Smooth muscle cell (in vitro differentiated cells): ENCODE data around the gene DNAJB5. TPM values are rescaled to one million over a fixed set of nuclear protein-coding genes. Genes with fewer than 3 reads are reported as not detected.
A peak's percentile ranks its signal among the peaks of the same experiment; 100 is the strongest.
"Not testable (repeated sequence)": the region's sequence is repeated elsewhere in the genome, so short reads cannot be mapped to it uniquely, and the experiment has no call there.

Experiments used
- DNase-seq: peaks from one replicate; lab custom pipeline; 2025; ENCODE audit not compliant: unreplicated experiment; lab: John Stamatoyannopoulos, UW
- H2AFZ ChIP-seq: fragments of 200-600 bp; sonication (generic); 2 replicates; pipeline ENCODE4 v1.6.0; 2016; ENCODE audit warnings: antibody characterized with exemption, low read depth, mild to moderate bottlenecking
- H3F3A ChIP-seq: fragments of 200-600 bp; sonication (generic); 2 replicates; pipeline ENCODE4 v1.6.0; 2017; ENCODE audit warnings: antibody characterized with exemption, low read depth
- H3K27ac ChIP-seq: fragments of 200-600 bp; sonication (generic); 2 replicates; pipeline ENCODE4 v1.5.1; 2016; ENCODE audit warnings: low read depth, mild to moderate bottlenecking
- H3K27me3 ChIP-seq: fragments of 200-600 bp; sonication (generic); 2 replicates; pipeline ENCODE4 v1.6.1; 2016; ENCODE audit warnings: low read depth, mild to moderate bottlenecking
- H3K36me3 ChIP-seq: fragments of 200-600 bp; sonication (generic); 2 replicates; pipeline ENCODE4 v1.5.1; 2016; ENCODE audit warnings: low read depth
- H3K4me1 ChIP-seq: fragments of 200-600 bp; sonication (generic); 2 replicates; pipeline ENCODE4 v1.5.1; 2016; ENCODE audit warnings: low read depth
- H3K4me2 ChIP-seq: fragments of 200-600 bp; sonication (generic); 2 replicates; pipeline ENCODE4 v1.6.0; 2016; ENCODE audit warnings: mild to moderate bottlenecking
- H3K4me3 ChIP-seq: fragments of 200-600 bp; sonication (generic); 2 replicates; pipeline ENCODE4 v1.5.1; 2016; ENCODE audit warnings: mild to moderate bottlenecking
- H3K79me2 ChIP-seq: fragments of 200-600 bp; sonication (generic); 2 replicates; pipeline ENCODE4 v1.6.0; 2016; ENCODE audit warnings: low read depth, mild to moderate bottlenecking
- H3K9ac ChIP-seq: fragments of 200-600 bp; sonication (generic); 2 replicates; pipeline ENCODE4 v1.6.0; 2016; ENCODE audit warnings: low read depth
- H3K9me3 ChIP-seq: fragments of 200-600 bp; sonication (generic); replicated peaks from 2 replicates; pipeline ENCODE4 v1.5.1; 2016; ENCODE audit warnings: low read depth
- H4K20me1 ChIP-seq: fragments of 200-600 bp; sonication (generic); 2 replicates; pipeline ENCODE4 v1.6.0; 2016; ENCODE audit warnings: low read depth
- CTCF ChIP-seq: fragments of 200-600 bp; sonication (generic); IDR thresholded peaks from 2 replicates; pipeline ENCODE4 v1.5.1; 2017; ENCODE audit warnings: borderline replicate concordance, mild to moderate bottlenecking, antibody characterized with exemption; ENCODE audit not compliant: insufficient read depth, poor library complexity, severe bottlenecking
- WGBS: methylation state at CpG from one replicate; pipeline ENCODE4 v1.1.7; 2016; ENCODE audit warnings: low lambda C conversion rate; 5-methylcytosine and 5-hydroxymethylcytosine counted together
- polyA plus RNA-seq: library from polyadenylated mRNA; unstranded; fragments of >200 nt; fragmentation: Nextera tagmentation; extraction: Ambion mirVana; gene quantifications from 2 replicates; pipeline ENCODE4 v1.2.1, GENCODE V29; 2016
- total RNA-seq: library from RNA; depleted of rRNA; stranded (reverse); fragments of >200 nt; gene quantifications from 2 replicates; pipeline ENCODE4 v1.2.3, GENCODE V29; 2014

The DNAJB5 gene
- total RNA-seq, result 26.8 and 29.6 TPM in 2 replicates
- polyA plus RNA-seq, result 28.4 and 30.5 TPM in 2 replicates

GRCh38 chr9:34989003-34989945 is at the start of gene DNAJB5:
Gene DNAJB5 (plus strand): TSS chr9:34989745. CDS start chr9:34990631, 886 bp downstream.
- no peaks in the 10 kb centered on the region for H3K27me3 ChIP-seq
- H3K9me3 ChIP-seq, result no peaks in the 10 kb centered on the region

GRCh38 chr9:34939989-34940388 is 49.6 kb upstream of the DNAJB5 start:
- not testable (repeated sequence) for H3K27ac ChIP-seq, H3K27me3 ChIP-seq, H4K20me1 ChIP-seq, DNase-seq, H3K9me3 ChIP-seq, H3K9ac ChIP-seq, H3K36me3 ChIP-seq, H3K79me2 ChIP-seq, H3K4me3 ChIP-seq, H3F3A ChIP-seq, H3K4me1 ChIP-seq
- H2AFZ ChIP-seq, result peak overlapping the region; percentile 62
- H3K4me2 ChIP-seq, result peak overlapping the region; percentile 22

More at GRCh38 chr9:34989003-34989945, at the start of gene DNAJB5:
- TF ChIP-seq CTCF, result no peak
- DNase-seq, result peak; percentile 92
- Histone ChIP-seq H2AFZ (no peak within 1 kb of the TSS), H3K36me3 (no peaks in the 10 kb centered on the region), H3K9ac (peak within 1 kb of the TSS; percentile 98), H3K27ac (peak within 1 kb of the TSS; percentile 100), H3K4me3 (peak within 1 kb of the TSS; percentile 67), H3F3A (peaks cover 30% of the 10 kb centered on the region), H3K4me2 (peak within 1 kb of the TSS; percentile 87), H3K4me1 (peaks cover 38% of the 10 kb centered on the region), H4K20me1 (peaks cover 5% of the 10 kb centered on the region), H3K79me2 (no peaks in the 10 kb centered on the region)
- under 1% methylated on average over 62 of the region's 65 CpGs for WGBS

GRCh38 chr9:34948451-34948850 is 41.1 kb upstream of the DNAJB5 start:
- no peaks in the 10 kb centered on the region for H3K79me2 ChIP-seq
- WGBS, result 83% methylated on average over 2 of the region's 2 CpGs
- H3K9ac ChIP-seq, result no peak overlapping the region
- DNase-seq, result no peak
- H3K9me3 ChIP-seq, result no peaks in the 10 kb centered on the region
- H3K4me1 ChIP-seq, result no peaks in the 10 kb centered on the region
- H3K36me3 ChIP-seq, result no peaks in the 10 kb centered on the region
- no peak for TF ChIP-seq CTCF
- no peak overlapping the region for H3K4me3 ChIP-seq
- H3K4me2 ChIP-seq, result no peak overlapping the region
- no peaks in the 10 kb centered on the region for H4K20me1 ChIP-seq
- H2AFZ ChIP-seq, result no peak overlapping the region
- H3K27me3 ChIP-seq, result peaks cover 23% of the 10 kb centered on the region
- H3F3A ChIP-seq, result no peaks in the 10 kb centered on the region
- H3K27ac ChIP-seq, result no peak overlapping the region

- no peaks in the 10 kb centered on the region for H4K20me1 ChIP-seq
- 85% methylated on average over 2 of the region's 2 CpGs for WGBS
- no peaks in the 10 kb centered on the region for H3F3A ChIP-seq
- no peaks in the 10 kb centered on the region for H3K4me1 ChIP-seq
- no peaks in the 10 kb centered on the region for H3K9me3 ChIP-seq
- H3K79me2 ChIP-seq, result no peaks in the 10 kb centered on the region
- H3K27me3 ChIP-seq, result peaks cover 55% of the 10 kb centered on the region
- DNase-seq, result no peak
- no peak overlapping the region for H3K4me3 ChIP-seq
- TF ChIP-seq CTCF, result no peak
- no peaks in the 10 kb centered on the region for H3K36me3 ChIP-seq
- no peak overlapping the region for H3K4me2 ChIP-seq
- H3K27ac ChIP-seq, result no peak overlapping the region
- H2AFZ ChIP-seq, result no peak overlapping the region
- no peak overlapping the region for H3K9ac ChIP-seq
Measured at GRCh38 chr9:34954225-34954624, 35.3 kb upstream of the DNAJB5 start.

- H3F3A ChIP-seq, H3K36me3 ChIP-seq, H3K9ac ChIP-seq, H3K27ac ChIP-seq, H2AFZ ChIP-seq, H3K4me3 ChIP-seq, H4K20me1 ChIP-seq, H3K79me2 ChIP-seq, H3K4me2 ChIP-seq, DNase-seq, H3K4me1 ChIP-seq, H3K9me3 ChIP-seq: not testable (repeated sequence)
- 92% methylated on average over 7 of the region's 7 CpGs for WGBS
- H3K27me3 ChIP-seq, result peaks cover 66% of the 10 kb centered on the region
Measured at GRCh38 chr9:34956066-34956465, 33.5 kb upstream of the DNAJB5 start.
